Neural progenitor cell (in vitro differentiated cells): ENCODE results near the gene UBE2Z.

ENCODE experiments used
- CTCF ChIP-seq: fragments of 200-600 bp; sonication (generic); IDR thresholded peaks from 2 replicates; pipeline ENCODE4 v1.5.1; 2017; ENCODE audit warnings: antibody characterized with exemption, mild to moderate bottlenecking
- EZH2 ChIP-seq: fragments of 200-600 bp; sonication (generic); IDR thresholded peaks from 2 replicates; pipeline ENCODE4 v1.6.1; 2017; ENCODE audit warnings: antibody characterized with exemption, mild to moderate bottlenecking, moderate library complexity

- TF ChIP-seq CTCF: no peak
- no peak for TF ChIP-seq EZH2
These were observed 15.1 kb upstream of the UBE2Z start for GRCh38 chr17:48892940-48893645.
